Endothelial cell of umbilical vein (primary cell): ENCODE data around the gene ADAM30.

Experiments used
- EZH2 ChIP-seq: IDR thresholded peaks from 2 replicates; pipeline ENCODE4 v1.6.1; 2012; ENCODE audit warnings: borderline replicate concordance, low read depth, mild to moderate bottlenecking, moderate library complexity, low read length, inconsistent platforms; ENCODE audit not compliant: severe bottlenecking
- FOS ChIP-seq: IDR thresholded peaks from 2 replicates; pipeline ENCODE4 v1.6.1; 2011; ENCODE audit warnings: mild to moderate bottlenecking, low read length, moderate library complexity, borderline replicate concordance; ENCODE audit not compliant: insufficient read depth
- JUN ChIP-seq: IDR thresholded peaks from 2 replicates; pipeline ENCODE4 v1.6.1; 2011; ENCODE audit warnings: borderline replicate concordance, low read depth; ENCODE audit not compliant: insufficient read length, insufficient read depth
- MYC ChIP-seq: IDR thresholded peaks from one replicate; pipeline ENCODE4 v1.6.1; 2011; ENCODE audit warnings: mild to moderate bottlenecking, low read depth, low read length
- POLR2A ChIP-seq: IDR thresholded peaks from 2 replicates; pipeline ENCODE4 v1.6.1; 2012; ENCODE audit warnings: low read depth, mild to moderate bottlenecking, control low read depth, low read length
- POLR2AphosphoS5 ChIP-seq: IDR thresholded peaks from 2 replicates; pipeline ENCODE4 v1.6.1; 2012; ENCODE audit warnings: low read depth, mild to moderate bottlenecking, control low read depth, low read length, moderate library complexity; ENCODE audit not compliant: insufficient read depth
- TF ChIP-seq, protein P1 (sequence below), 2 donors: IDR thresholded peaks; 1 replicate in 1 of 2; 2 replicates in 1 of 2; pipeline ENCODE4 v1.5.1; 2011; ENCODE audit warnings: low read length in 2 of 2, mild to moderate bottlenecking in 2 of 2, moderate library complexity in 2 of 2, control low read depth in 1 of 2, inconsistent platforms in 1 of 2, low read depth in 1 of 2; ENCODE audit not compliant: insufficient read depth in 1 of 2; ENCODE audit errors: extremely low read depth in 1 of 2
- TF ChIP-seq, protein P2 (sequence below): IDR thresholded peaks from 2 replicates; pipeline ENCODE4 v1.6.1; 2011; ENCODE audit not compliant: insufficient read depth, insufficient read length

DNA sequence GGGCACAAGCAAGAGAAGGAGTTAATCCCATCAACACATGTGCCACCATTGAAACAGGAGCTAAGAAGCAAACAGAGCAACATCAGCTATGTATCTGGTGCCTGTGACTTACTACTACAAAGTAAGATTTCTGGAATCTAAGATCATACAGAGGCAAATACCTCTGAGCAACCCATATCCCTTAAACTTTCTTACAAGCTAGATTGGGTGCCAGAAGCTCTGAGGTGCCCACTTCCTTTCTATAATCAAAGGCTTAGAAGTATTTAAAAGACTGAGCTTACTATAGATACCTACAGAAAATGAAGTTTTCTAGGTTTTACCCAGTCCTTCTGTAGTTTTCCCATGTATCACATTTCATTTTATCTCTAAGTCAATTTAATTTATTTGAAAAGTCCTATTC lies 44.4 kb upstream of the ADAM30 start:
- TF ChIP-seq, protein P1, sequence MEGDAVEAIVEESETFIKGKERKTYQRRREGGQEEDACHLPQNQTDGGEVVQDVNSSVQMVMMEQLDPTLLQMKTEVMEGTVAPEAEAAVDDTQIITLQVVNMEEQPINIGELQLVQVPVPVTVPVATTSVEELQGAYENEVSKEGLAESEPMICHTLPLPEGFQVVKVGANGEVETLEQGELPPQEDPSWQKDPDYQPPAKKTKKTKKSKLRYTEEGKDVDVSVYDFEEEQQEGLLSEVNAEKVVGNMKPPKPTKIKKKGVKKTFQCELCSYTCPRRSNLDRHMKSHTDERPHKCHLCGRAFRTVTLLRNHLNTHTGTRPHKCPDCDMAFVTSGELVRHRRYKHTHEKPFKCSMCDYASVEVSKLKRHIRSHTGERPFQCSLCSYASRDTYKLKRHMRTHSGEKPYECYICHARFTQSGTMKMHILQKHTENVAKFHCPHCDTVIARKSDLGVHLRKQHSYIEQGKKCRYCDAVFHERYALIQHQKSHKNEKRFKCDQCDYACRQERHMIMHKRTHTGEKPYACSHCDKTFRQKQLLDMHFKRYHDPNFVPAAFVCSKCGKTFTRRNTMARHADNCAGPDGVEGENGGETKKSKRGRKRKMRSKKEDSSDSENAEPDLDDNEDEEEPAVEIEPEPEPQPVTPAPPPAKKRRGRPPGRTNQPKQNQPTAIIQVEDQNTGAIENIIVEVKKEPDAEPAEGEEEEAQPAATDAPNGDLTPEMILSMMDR (IDR thresholded peaks at IDR 0.05; ENCODE audit: extremely low read depth in 1 of 2, insufficient read depth in 1 of 2, low read depth in 1 of 2, low read length in 2 of 2), result no peak
- TF ChIP-seq POLR2A (no peak), EZH2 (no peak), POLR2AphosphoS5 (no peak), FOS (no peak), JUN (no peak), MYC (no peak)
- TF ChIP-seq, protein P2, sequence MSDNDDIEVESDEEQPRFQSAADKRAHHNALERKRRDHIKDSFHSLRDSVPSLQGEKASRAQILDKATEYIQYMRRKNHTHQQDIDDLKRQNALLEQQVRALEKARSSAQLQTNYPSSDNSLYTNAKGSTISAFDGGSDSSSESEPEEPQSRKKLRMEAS, result no peak
